Measurements from ENCODE around the gene SOBP.

DNA sequence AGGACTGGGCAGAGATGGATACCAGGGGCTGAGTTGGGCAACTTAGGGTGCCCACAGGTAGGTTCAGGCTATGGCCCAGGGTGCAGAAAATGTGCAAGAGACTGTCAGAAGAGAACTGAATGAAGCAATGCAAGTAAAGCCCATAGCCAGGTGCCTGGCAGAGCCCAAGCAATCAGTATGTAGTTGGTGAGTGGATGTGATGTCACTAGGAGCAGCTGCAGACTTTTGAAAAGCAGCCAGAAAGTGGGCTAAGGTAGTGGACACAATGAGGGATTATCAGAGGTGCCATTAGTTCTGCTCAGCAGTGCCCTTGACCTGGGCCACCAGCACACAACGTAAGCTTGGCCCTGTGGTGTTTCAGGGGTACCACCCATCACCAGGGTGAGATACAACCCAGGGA is 135.3 kb downstream of the SOBP start:
- TF ChIP-seq CTCF (IDR thresholded peaks at IDR 0.05) (no peak), EP300 (IDR thresholded peaks at IDR 0.05) (no peak), POLR2A (IDR thresholded peaks at IDR 0.05) (no peak)

Measured in tibial nerve (tissue), 4 donors.